Stimulated activated CD4-positive, alpha-beta T cell treated with anti-CD3 and anti-CD28 coated beads, Interleukin-12 subunit alpha, Interleukin-12 subunit beta, amount 100 ng/mL, for 24 hours (primary cell): ENCODE data around the gene UBXN11.
"Not testable (repeated sequence)": the region's sequence is repeated elsewhere in the genome, so short reads cannot be mapped to it uniquely, and the experiment has no call there.

Experiments
- DNase-seq, 2 experiments: peaks; one replicate each; pipeline ENCODE4 v3.0.0-alpha.2; 2020; ENCODE audit warnings: low read depth in 2 of 2

The UBXN11 gene

DNA sequence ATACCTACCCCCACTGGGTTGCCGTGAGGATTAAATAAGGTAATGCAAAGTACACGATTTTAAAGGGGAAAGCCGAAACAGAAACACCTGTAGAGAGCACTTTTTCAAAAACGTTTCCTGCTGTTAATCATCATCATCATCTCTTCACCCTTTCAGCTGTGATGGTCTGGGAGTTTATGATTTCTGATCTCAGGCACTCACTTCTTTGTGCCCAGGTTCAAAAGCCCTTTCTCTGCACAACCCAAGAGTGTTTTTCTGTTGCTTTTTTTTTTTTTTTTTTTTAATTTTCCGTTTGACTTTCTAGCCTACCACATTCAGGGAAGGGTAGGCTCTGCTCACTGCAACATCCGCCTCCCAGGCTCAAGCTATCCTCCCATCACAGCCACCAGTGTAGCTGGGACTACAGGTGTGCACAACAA lies 936 bp upstream of the UBXN11 start:
- no peak for DNase-seq

DNA sequence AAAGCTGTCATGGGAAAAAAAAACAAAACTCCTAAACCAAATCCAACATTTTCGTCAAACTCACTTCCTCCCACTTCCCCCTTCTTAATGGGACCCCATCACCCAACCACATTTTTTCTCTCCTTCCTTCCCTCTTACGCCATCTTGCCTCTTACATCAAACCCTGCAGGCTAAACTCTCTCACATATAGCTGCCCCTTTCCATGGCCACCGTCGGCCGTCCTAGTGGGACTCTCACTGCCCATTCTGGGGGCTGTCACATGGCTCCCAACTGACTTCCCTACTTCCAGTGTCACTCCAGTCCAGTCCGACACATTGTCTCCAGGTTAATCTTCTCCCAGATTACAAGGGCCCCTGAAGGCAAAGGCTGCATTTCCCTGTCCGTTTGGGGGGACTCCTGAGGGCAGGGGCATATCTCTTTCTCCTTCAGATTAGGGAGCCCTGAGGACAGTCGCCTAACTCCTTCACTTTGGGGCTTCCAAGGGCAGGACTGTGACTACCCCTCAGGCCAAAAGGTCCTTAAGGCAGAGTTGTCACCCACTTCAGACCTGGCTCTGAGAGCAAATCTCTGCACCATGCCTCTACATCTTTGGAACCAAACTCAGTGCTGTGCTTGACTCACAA lies 658 bp downstream of the UBXN11 start:
- DNase-seq: no peak

- DNase-seq: no peak
These were observed 3.6 kb downstream of the UBXN11 start for GRCh38 chr1:26302733-26303405.

DNA sequence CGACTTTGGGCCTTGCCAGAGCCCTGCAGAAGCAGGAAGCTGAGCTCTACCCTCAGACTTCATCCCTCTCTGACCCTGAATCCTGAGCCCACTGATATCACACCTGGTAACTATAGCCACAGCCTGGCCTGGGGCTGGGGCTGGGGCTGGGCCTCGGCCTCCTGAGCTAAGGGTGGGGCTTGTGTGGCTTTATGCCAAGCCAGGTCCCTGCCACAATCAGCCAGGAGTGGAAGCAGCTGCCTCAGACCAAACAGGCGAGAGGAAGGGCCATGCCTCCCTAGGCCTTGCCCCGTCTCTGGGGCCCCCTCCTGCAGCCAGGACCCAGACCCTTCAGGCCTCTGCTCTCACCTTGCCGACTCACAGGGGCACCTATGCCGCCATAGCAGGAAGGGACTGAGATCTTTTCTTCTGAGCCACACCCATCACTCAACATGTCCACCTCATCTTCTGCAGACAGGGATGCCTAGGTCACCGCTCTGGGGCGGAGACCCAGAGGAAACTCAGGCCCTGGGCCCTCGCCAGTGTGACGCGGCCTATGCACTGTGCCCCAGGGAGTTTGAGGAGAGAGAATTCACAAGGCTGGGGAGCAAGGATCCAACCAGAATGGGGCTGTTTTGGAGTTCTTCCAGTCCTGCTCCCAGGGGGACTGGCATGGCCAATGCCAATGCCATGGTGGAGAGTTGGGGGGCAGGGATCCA lies 5.7 kb downstream of the UBXN11 start:
- DNase-seq: no peak

DNA sequence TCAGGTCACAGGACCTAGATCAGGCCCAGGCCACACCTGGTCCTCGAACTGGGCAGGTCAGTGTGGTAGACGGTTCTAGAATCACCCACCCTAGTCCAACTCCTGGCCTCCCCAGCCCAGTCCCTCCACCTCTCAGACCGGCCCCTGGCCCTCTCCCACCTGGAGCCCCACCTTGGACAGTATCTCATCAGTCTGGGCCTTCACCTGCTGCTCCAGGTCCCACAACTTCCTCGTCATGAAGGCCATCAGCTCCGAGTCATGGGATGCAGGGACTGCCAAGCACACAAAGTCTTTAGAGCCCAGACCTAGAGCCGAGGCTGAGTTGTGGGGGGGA lies 8.7 kb downstream of the UBXN11 start:
- no peak for DNase-seq

DNA sequence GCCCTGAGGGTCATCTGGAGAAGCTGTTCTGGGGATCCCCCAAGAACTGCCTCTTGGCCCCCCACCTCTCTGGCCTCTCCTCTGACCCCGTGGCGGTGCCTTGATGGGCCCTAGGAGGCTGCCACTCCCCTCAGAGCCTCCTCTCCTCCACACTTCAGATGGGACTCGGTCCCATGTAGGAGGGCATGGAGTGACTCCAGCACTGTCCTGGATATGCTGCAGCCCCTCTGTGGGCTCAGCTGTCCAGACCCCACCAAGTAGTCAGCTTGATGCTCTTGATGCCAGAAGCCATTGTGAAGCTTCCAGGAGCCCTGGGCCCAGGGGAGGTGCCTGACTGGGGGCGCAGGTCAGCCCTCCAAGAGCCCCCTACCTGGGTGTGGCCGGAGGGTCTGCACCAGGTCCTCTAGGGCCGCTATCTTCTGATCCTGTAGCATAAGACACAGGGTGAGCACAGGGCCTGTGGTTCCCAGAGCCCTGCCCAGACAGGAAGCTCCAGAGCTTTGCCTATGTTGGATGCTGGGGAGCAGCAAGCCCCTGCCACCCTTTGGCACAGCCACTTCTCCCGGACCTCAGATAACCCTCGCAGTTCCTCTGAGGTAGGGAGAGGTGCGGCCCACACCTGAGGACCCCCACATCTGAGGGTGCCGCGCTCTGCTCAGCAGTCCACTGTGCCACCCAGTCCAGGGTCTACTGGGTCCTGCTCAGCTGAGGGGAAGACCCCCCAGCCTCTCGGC lies 9.2 kb downstream of the UBXN11 start:
- no peak for DNase-seq

GRCh38 chr1:26296340-26297056 lies 9.9 kb downstream of the UBXN11 start:
- DNase-seq: no peak

GRCh38 chr1:26295194-26296138 lies 11.0 kb downstream of the UBXN11 start:
- no peak for DNase-seq

- DNase-seq: no peak
These were observed 12.4 kb downstream of the UBXN11 start for GRCh38 chr1:26293911-26294463.

- DNase-seq: not testable (repeated sequence)
These were observed 13.7 kb downstream of the UBXN11 start for GRCh38 chr1:26292735-26293134.

GRCh38 chr1:26291939-26292338 lies 14.5 kb downstream of the UBXN11 start:
- no peak for DNase-seq

DNA sequence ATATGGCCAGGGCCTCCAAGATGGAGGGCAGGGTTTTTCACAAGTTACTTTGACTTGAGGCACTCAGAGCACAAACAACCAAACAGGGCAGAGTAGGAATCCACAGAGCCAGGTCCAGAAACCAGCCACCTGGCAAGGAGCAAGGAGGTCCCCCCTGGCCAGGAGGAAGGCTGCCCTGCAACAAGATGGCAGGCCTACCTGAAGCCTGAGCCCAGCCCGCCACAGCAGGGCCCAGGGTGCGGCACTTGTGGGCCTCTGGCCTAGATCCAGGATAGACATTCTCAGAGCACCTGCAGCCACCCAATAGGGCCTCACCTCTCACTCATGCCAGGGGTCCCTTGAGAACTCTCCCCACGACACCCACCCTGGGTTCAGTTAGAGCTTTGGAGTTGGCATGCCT lies 15.0 kb downstream of the UBXN11 start:
- no peak for DNase-seq

GRCh38 chr1:26290882-26291261 lies 15.6 kb downstream of the UBXN11 start:
- no peak for DNase-seq

DNA sequence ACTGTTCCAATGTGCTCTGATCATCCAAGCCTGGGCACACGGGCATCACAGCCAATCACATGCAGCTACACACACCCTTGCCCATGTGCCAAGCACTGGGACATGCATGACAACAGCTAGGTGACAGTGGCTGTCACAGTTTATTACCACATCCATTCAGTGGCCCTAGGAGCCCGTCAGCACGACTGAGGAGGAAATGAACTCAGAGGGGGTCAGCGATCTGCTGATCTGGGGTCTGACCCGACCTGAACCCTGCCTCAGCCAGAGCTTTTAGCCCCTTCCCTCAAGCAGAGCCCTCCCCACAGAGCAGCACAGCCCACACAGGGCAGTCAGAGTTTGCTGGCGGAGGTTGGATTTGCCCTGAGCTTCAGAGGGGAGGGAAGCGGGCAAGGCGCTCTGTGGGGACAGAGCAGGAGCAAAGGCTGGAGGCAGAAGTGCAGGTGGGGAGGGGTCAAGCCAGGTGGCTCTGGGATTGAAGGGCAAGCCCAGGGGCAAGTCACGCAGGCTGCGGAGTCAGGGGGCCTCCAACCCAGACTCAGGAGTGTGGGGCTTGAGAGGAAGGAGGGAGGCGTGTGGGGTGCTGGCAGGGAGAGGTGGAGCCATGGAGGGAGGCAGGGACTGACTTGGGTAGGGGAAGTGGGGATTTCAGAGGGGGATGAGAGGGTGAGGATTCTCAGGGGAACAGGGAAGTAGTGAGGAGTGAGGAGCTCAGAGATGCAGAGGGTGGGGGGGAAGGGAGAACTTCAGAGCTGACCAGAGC lies 16.1 kb downstream of the UBXN11 start:
- no peak for DNase-seq

- no peak for DNase-seq
These were observed 17.0 kb downstream of the UBXN11 start for GRCh38 chr1:26289158-26290059.

DNA sequence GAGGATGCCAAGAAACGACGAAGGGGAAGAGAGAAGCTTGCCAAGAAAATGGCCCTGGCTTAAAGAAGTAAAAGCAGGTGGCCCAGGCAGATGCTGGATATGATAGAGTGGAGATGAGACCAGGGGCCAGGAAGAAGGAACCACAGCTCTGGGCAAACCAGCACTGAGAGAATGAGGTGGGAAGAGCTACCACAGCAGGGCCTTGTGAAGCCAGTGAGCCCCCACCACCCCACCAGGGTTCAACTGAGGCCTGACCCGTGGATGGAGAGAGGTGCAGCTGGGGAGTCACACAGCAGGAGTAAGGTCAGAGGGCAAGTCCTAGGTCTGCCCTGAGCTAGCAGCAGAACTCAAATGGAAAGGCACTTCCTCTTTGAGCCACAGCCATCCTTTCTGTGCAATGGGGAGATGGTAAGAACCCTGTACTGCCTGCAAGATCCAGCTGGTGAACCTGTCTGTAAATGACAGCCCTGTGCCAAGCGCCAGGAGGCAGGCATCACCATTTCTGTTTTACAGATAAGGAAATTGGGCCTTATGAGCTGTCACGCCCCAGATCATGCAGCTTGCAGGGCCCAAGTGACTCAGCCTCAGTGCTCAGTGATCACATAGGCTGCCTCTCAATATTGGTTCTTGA lies 18.0 kb downstream of the UBXN11 start:
- DNase-seq: peak; percentile 51 to 64

DNA sequence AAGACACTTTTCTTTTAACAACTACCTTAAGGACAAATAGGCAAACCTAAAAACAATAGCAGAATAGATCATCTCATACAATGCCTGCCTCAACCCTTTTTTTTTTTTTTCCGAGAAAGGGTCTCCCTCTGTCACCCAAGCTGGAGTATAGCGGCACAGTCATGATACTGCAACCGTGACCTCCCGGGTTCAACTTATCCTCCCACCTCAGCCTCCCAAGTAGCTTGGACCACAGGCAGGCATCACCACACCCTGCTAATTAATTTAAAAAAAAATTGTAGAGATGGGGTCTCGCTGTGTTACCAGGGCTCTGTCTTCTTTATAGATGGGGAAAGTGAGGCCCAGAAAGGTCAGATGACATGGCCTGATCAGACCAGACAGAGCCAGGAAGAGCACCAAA lies 18.6 kb downstream of the UBXN11 start:
- DNase-seq: no peak

- peak in 1 of 2 experiments; percentile 62 for DNase-seq
These were observed 19.3 kb downstream of the UBXN11 start for GRCh38 chr1:26287033-26287711.
